Measurements from ENCODE around the gene BANF2.

The BANF2 gene

DNA sequence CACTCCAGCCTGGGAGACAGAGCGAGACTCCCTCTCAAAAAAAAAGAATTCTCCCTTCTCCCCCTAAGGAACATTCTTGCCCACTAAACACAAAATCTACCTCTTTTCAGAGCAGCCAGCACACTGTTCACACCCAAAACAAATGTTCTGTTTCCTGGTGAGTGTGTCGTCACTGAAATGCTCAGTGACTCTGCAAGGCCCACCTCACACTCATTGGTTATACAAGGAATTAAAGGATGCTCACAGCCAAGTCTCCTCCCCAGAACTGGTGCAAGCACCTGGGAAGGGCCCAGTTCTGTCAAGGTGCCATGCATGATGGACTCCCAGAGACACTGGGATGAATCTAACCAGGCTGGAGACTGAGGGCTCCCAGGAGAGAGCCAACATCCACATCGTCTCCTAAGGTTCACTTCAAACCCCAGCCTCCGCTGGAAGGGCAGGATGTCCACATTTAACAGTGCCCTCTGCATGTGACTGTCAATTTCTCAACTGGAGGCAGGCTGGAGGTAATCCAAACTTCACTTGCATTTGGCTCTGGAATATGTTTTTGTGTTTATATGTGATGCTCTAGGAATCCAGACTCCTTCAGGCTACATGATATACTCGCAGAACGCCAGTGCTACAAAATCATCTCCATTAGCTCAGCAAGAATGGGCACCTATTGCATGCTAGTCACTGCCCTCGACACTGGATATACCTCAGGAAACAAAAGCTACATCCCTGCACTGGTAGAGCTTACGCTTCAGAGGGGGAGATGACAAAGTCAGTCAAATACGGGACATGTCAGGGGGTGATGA lies 24.8 kb upstream of the BANF2 start:
- Histone ChIP-seq H3K9me2 (replicated peaks; ENCODE audit: control insufficient read depth, low read length) (no peaks in the 10 kb centered on the region), H3K9me3 (ENCODE audit: control insufficient read depth, insufficient read depth, low read length) (no peaks in the 10 kb centered on the region), H3K36me3 (ENCODE audit: control insufficient read depth, low read length) (peaks cover 22% of the 10 kb centered on the region), H3K27ac (ENCODE audit: low read depth, low read length) (no peak overlapping the region), H3F3A (ENCODE audit: control insufficient read depth, insufficient read depth) (no peaks in the 10 kb centered on the region), H3K4me3 (ENCODE audit: low read length) (no peak overlapping the region), H3K4me1 (ENCODE audit: control insufficient read depth, low read length) (peaks cover 8% of the 10 kb centered on the region), H3K4me2 (ENCODE audit: low read length) (no peak overlapping the region), H3K79me2 (ENCODE audit: control insufficient read depth, low read length) (peaks cover 62% of the 10 kb centered on the region), H4K20me1 (ENCODE audit: control insufficient read depth, insufficient read depth, low read depth, low read length) (peaks cover 4% of the 10 kb centered on the region), H3K27me3 (ENCODE audit: control insufficient read depth, low read length) (no peaks in the 10 kb centered on the region)
- TF ChIP-seq, protein P1, sequence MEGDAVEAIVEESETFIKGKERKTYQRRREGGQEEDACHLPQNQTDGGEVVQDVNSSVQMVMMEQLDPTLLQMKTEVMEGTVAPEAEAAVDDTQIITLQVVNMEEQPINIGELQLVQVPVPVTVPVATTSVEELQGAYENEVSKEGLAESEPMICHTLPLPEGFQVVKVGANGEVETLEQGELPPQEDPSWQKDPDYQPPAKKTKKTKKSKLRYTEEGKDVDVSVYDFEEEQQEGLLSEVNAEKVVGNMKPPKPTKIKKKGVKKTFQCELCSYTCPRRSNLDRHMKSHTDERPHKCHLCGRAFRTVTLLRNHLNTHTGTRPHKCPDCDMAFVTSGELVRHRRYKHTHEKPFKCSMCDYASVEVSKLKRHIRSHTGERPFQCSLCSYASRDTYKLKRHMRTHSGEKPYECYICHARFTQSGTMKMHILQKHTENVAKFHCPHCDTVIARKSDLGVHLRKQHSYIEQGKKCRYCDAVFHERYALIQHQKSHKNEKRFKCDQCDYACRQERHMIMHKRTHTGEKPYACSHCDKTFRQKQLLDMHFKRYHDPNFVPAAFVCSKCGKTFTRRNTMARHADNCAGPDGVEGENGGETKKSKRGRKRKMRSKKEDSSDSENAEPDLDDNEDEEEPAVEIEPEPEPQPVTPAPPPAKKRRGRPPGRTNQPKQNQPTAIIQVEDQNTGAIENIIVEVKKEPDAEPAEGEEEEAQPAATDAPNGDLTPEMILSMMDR (IDR thresholded peaks at IDR 0.05; ENCODE audit: low read depth, low read length, poor library complexity, severe bottlenecking) = no peak
- no peak for TF ChIP-seq EZH2phosphoT487 (IDR thresholded peaks at IDR 0.05; ENCODE audit: borderline replicate concordance, low read length)

- no peak overlapping the region for H3K27ac ChIP-seq (ENCODE audit: low read depth, low read length)
- H3K79me2 ChIP-seq (ENCODE audit: control insufficient read depth, low read length) = peaks cover 70% of the 10 kb centered on the region
- TF ChIP-seq EZH2phosphoT487 (IDR thresholded peaks at IDR 0.05; ENCODE audit: borderline replicate concordance, low read length) = no peak
- TF ChIP-seq, protein P1 (IDR thresholded peaks at IDR 0.05; ENCODE audit: low read depth, low read length, poor library complexity, severe bottlenecking) = no peak
- H3K4me2 ChIP-seq (ENCODE audit: low read length) = no peak overlapping the region
- H3K36me3 ChIP-seq (ENCODE audit: control insufficient read depth, low read length) = peaks cover 26% of the 10 kb centered on the region
- no peak overlapping the region for H3K4me3 ChIP-seq (ENCODE audit: low read length)
- H4K20me1 ChIP-seq (ENCODE audit: control insufficient read depth, insufficient read depth, low read depth, low read length) = peaks cover 8% of the 10 kb centered on the region
- no peaks in the 10 kb centered on the region for H3F3A ChIP-seq (ENCODE audit: control insufficient read depth, insufficient read depth)
- no peaks in the 10 kb centered on the region for H3K27me3 ChIP-seq (ENCODE audit: control insufficient read depth, low read length)
- no peaks in the 10 kb centered on the region for H3K9me3 ChIP-seq (ENCODE audit: control insufficient read depth, insufficient read depth, low read length)
- H3K4me1 ChIP-seq (ENCODE audit: control insufficient read depth, low read length) = peaks cover 16% of the 10 kb centered on the region
- H3K9me2 ChIP-seq (replicated peaks; ENCODE audit: control insufficient read depth, low read length) = no peaks in the 10 kb centered on the region
Measured at GRCh38 chr20:17675519-17676377, 24.0 kb upstream of the BANF2 start.

- peaks cover 69% of the 10 kb centered on the region for H3K79me2 ChIP-seq (ENCODE audit: control insufficient read depth, low read length)
- no peak for TF ChIP-seq EZH2phosphoT487 (IDR thresholded peaks at IDR 0.05; ENCODE audit: borderline replicate concordance, low read length)
- TF ChIP-seq, protein P1 (IDR thresholded peaks at IDR 0.05; ENCODE audit: low read depth, low read length, poor library complexity, severe bottlenecking) = no peak
- no peaks in the 10 kb centered on the region for H3K9me2 ChIP-seq (replicated peaks; ENCODE audit: control insufficient read depth, low read length)
- H3K27ac ChIP-seq (ENCODE audit: low read depth, low read length) = no peak overlapping the region
- no peaks in the 10 kb centered on the region for H3K9me3 ChIP-seq (ENCODE audit: control insufficient read depth, insufficient read depth, low read length)
- H3K4me2 ChIP-seq (ENCODE audit: low read length) = no peak overlapping the region
- H4K20me1 ChIP-seq (ENCODE audit: control insufficient read depth, insufficient read depth, low read depth, low read length) = peaks cover 8% of the 10 kb centered on the region
- no peaks in the 10 kb centered on the region for H3K27me3 ChIP-seq (ENCODE audit: control insufficient read depth, low read length)
- H3F3A ChIP-seq (ENCODE audit: control insufficient read depth, insufficient read depth) = no peaks in the 10 kb centered on the region
- H3K4me3 ChIP-seq (ENCODE audit: low read length) = no peak overlapping the region
- H3K4me1 ChIP-seq (ENCODE audit: control insufficient read depth, low read length) = peaks cover 14% of the 10 kb centered on the region
- peaks cover 26% of the 10 kb centered on the region for H3K36me3 ChIP-seq (ENCODE audit: control insufficient read depth, low read length)
Measured at GRCh38 chr20:17676378-17676759, 23.4 kb upstream of the BANF2 start.
